HepG2 (cell line): ENCODE measurements around the gene SAMD14. TPM values are rescaled to one million over a fixed set of nuclear protein-coding genes. Genes with fewer than 3 reads are reported as not detected.

Experiments
- ATRX ChIP-seq: sonication (generic); formaldehyde crosslinking; IDR thresholded peaks from 2 replicates; pipeline ENCODE4 v1.4.0; 2020; ENCODE audit warnings: missing genetic modification reagents, borderline replicate concordance
- DNMT1 ChIP-seq: sonication (generic); formaldehyde crosslinking; IDR thresholded peaks from 2 replicates; pipeline ENCODE4 v1.5.1; 2020; ENCODE audit warnings: mild to moderate bottlenecking, missing genetic modification reagents
- EP300 ChIP-seq, 3 experiments: sonication (generic) in 1 of 3; formaldehyde crosslinking in 1 of 3; IDR thresholded peaks; 2 replicates each; pipeline versions ENCODE4 v1.5.1 to v1.6.1; 2011 to 2020; ENCODE audit warnings: low read depth in 2 of 3, low read length in 2 of 3, borderline replicate concordance in 1 of 3, improper control_type of control experiment in 1 of 3, mild to moderate bottlenecking in 1 of 3, missing genetic modification reagents in 1 of 3, moderate library complexity in 1 of 3
- GATAD1 ChIP-seq: IDR thresholded peaks from 2 replicates; pipeline ENCODE4 v1.6.1; 2016; ENCODE audit warnings: missing genetic modification reagents, missing compliant biosample characterization
- HNRNPUL1 ChIP-seq: fragments of 200-400 bp; formaldehyde crosslinking; IDR thresholded peaks from 2 replicates; pipeline ENCODE4 v1.6.1; 2017; ENCODE audit warnings: low read depth, mild to moderate bottlenecking, low read length, moderate library complexity
- IKZF4 ChIP-seq: sonication (generic); formaldehyde crosslinking; IDR thresholded peaks from 2 replicates; pipeline ENCODE4 v1.5.1; 2020; ENCODE audit warnings: borderline replicate concordance, mild to moderate bottlenecking, low read depth, missing genetic modification reagents; ENCODE audit errors: not compliant biosample characterization
- JUN ChIP-seq: sonication (generic); formaldehyde crosslinking; IDR thresholded peaks from 2 replicates; pipeline ENCODE4 v1.4.0; 2020; ENCODE audit warnings: mild to moderate bottlenecking, missing genetic modification reagents
- KLF13 ChIP-seq: sonication (generic); formaldehyde crosslinking; IDR thresholded peaks from 2 replicates; pipeline ENCODE4 v1.4.0; 2020; ENCODE audit warnings: mild to moderate bottlenecking, missing genetic modification reagents
- PHF20 ChIP-seq: sonication (generic); formaldehyde crosslinking; IDR thresholded peaks from 2 replicates; pipeline ENCODE4 v1.5.0; 2020; ENCODE audit warnings: mild to moderate bottlenecking, missing genetic modification reagents
- SP140L ChIP-seq: sonication (generic); formaldehyde crosslinking; IDR thresholded peaks from 2 replicates; pipeline ENCODE4 v1.4.0; 2020; ENCODE audit warnings: missing genetic modification reagents, borderline replicate concordance
- WIZ ChIP-seq: sonication (generic); formaldehyde crosslinking; IDR thresholded peaks from 2 replicates; pipeline ENCODE4 v1.5.1; 2020; ENCODE audit warnings: mild to moderate bottlenecking, missing genetic modification reagents
- ZFAT ChIP-seq: sonication (generic); formaldehyde crosslinking; conservative IDR thresholded peaks from 2 replicates; pipeline ENCODE4 v1.8.1; 2023; ENCODE audit warnings: missing genetic modification reagents, inconsistent platforms
- ZKSCAN1 ChIP-seq: fragments of 150-350 bp; IDR thresholded peaks from 2 replicates; pipeline ENCODE4 v1.6.1; 2014; ENCODE audit warnings: low read length
- ZNF343 ChIP-seq: sonication (generic); formaldehyde crosslinking; IDR thresholded peaks from 2 replicates; pipeline ENCODE4 v1.4.0; 2020; ENCODE audit warnings: mild to moderate bottlenecking, missing genetic modification reagents
- ZNF350 ChIP-seq: sonication (generic); formaldehyde crosslinking; IDR thresholded peaks from 2 replicates; pipeline ENCODE4 v1.4.0; 2020; ENCODE audit warnings: mild to moderate bottlenecking, low read depth, missing genetic modification reagents, borderline replicate concordance
- ZNF781 ChIP-seq: sonication (generic); formaldehyde crosslinking; IDR thresholded peaks from 2 replicates; pipeline ENCODE4 v1.5.1; 2020; ENCODE audit warnings: borderline replicate concordance, mild to moderate bottlenecking, missing genetic modification reagents; ENCODE audit errors: not compliant biosample characterization
- polyA plus RNA-seq, 8 experiments: library from polyadenylated mRNA; depleted of rRNA in 3 of 8; stranded (reverse) in 7 of 8; unstranded in 1 of 8; fragments of >200 nt; fragmentation: Illumina TruSeq in 4 of 8; extraction: Trizol in 4 of 8; gene quantifications; 2 replicates each; pipeline versions ENCODE4 v1.2.1 to v1.2.3, GENCODE V29; 2011 to 2016; ENCODE audit warnings: low read depth in 4 of 8, missing spikeins in 1 of 8, mixed read lengths in 1 of 8; ENCODE audit not compliant: insufficient read depth in 1 of 8
- total RNA-seq, 5 experiments: library from RNA; depleted of rRNA; stranded (reverse); fragments of >200 nt; fragmentation: Illumina TruSeq; extraction: Trizol; gene quantifications; 2 replicates each; pipeline ENCODE4 v1.2.3, GENCODE V29; 2016; ENCODE audit warnings: low read depth in 1 of 5
- TF ChIP-seq, protein P1 (sequence below): sonication (generic); formaldehyde crosslinking; IDR thresholded peaks from 2 replicates; pipeline ENCODE4 v1.4.0; 2020; ENCODE audit warnings: mild to moderate bottlenecking, low read depth, missing genetic modification reagents
- TF ChIP-seq, protein P2 (sequence below): sonication (generic); formaldehyde crosslinking; IDR thresholded peaks from 2 replicates; pipeline ENCODE4 v1.4.0; 2020; ENCODE audit warnings: mild to moderate bottlenecking, missing genetic modification reagents
- TF ChIP-seq, protein P3 (sequence below): sonication (generic); formaldehyde crosslinking; IDR thresholded peaks from 2 replicates; pipeline ENCODE4 v1.4.0; 2020; ENCODE audit warnings: missing genetic modification reagents
- TF ChIP-seq, protein P4 (sequence below): sonication (generic); formaldehyde crosslinking; conservative IDR thresholded peaks from 2 replicates; pipeline ENCODE4 v1.8.0; 2022; ENCODE audit warnings: missing genetic modification reagents

Gene SAMD14
- total and polyA plus RNA-seq, 2 of the 13 experiments (the other 11 are each of a cell fraction or from before 2014, with no cell fraction given), result 0.07 to 0.22 TPM

DNA sequence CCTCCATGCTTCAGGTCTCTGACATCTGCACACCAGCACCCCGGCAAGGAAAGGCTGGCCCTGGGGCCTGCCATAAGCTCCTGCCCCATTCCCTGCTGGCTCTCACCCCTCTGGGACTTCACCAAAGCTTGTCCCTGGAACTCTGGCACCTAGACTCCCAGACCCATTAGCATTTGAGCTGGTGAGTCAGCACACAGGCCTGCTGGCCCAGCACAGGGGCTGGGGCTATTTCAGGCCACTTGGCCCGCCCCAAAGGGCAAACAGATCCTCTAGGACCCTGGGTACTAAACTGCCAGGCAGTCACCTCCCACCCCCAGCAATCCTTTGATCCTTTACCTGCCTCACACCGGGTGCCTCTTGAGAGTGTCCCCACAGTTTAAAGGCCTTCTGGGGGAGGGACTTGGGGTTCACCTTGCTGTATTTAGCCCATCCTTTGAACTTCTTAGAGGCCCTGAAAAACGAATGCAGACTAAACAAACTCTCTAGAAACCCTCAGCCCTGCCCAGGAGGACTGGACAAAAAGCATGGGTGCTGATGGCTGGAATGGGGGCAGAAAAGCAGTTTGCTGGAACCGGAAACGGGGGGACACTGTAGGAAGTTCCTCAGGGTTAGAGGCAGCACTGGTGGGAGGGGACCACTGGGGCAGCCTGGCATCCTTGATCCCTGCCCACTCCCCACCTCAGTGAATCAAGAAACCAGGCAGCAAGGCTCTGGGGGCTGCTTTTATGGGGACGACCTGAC, 3.2 kb upstream of the SAMD14 start (continued):
- TF ChIP-seq IKZF4 (CRISPR knock-in tag), result no peak
- TF ChIP-seq GATAD1 (CRISPR knock-in tag), result no peak
- TF ChIP-seq HNRNPUL1, result no peak
- TF ChIP-seq ZFAT (CRISPR knock-in tag), result no peak
- no peak for TF ChIP-seq KLF13
- TF ChIP-seq, protein P1, sequence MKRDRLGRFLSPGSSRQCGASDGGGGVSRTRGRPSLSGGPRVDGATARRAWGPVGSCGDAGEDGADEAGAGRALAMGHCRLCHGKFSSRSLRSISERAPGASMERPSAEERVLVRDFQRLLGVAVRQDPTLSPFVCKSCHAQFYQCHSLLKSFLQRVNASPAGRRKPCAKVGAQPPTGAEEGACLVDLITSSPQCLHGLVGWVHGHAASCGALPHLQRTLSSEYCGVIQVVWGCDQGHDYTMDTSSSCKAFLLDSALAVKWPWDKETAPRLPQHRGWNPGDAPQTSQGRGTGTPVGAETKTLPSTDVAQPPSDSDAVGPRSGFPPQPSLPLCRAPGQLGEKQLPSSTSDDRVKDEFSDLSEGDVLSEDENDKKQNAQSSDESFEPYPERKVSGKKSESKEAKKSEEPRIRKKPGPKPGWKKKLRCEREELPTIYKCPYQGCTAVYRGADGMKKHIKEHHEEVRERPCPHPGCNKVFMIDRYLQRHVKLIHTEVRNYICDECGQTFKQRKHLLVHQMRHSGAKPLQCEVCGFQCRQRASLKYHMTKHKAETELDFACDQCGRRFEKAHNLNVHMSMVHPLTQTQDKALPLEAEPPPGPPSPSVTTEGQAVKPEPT (CRISPR knock-in tag), result no peak
- peak; percentile 38; the same call in 1 of the 2 replicates for TF ChIP-seq JUN (CRISPR knock-in tag)
- TF ChIP-seq, protein P2, sequence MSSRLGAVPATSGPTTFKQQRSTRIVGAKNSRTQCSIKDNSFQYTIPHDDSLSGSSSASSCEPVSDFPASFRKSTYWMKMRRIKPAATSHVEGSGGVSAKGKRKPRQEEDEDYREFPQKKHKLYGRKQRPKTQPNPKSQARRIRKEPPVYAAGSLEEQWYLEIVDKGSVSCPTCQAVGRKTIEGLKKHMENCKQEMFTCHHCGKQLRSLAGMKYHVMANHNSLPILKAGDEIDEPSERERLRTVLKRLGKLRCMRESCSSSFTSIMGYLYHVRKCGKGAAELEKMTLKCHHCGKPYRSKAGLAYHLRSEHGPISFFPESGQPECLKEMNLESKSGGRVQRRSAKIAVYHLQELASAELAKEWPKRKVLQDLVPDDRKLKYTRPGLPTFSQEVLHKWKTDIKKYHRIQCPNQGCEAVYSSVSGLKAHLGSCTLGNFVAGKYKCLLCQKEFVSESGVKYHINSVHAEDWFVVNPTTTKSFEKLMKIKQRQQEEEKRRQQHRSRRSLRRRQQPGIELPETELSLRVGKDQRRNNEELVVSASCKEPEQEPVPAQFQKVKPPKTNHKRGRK (CRISPR knock-in tag), result no peak
- no peak for TF ChIP-seq WIZ (CRISPR knock-in tag)
- no peak for TF ChIP-seq ATRX (CRISPR knock-in tag)
- TF ChIP-seq, protein P3, sequence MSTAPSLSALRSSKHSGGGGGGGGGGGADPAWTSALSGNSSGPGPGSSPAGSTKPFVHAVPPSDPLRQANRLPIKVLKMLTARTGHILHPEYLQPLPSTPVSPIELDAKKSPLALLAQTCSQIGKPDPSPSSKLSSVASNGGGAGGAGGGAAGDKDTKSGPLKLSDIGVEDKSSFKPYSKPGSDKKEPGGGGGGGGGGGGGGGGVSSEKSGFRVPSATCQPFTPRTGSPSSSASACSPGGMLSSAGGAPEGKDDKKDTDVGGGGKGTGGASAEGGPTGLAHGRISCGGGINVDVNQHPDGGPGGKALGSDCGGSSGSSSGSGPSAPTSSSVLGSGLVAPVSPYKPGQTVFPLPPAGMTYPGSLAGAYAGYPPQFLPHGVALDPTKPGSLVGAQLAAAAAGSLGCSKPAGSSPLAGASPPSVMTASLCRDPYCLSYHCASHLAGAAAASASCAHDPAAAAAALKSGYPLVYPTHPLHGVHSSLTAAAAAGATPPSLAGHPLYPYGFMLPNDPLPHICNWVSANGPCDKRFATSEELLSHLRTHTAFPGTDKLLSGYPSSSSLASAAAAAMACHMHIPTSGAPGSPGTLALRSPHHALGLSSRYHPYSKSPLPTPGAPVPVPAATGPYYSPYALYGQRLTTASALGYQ (CRISPR knock-in tag), result peak; percentile 57; the same call in 1 of the 2 replicates
- TF ChIP-seq, protein P4, sequence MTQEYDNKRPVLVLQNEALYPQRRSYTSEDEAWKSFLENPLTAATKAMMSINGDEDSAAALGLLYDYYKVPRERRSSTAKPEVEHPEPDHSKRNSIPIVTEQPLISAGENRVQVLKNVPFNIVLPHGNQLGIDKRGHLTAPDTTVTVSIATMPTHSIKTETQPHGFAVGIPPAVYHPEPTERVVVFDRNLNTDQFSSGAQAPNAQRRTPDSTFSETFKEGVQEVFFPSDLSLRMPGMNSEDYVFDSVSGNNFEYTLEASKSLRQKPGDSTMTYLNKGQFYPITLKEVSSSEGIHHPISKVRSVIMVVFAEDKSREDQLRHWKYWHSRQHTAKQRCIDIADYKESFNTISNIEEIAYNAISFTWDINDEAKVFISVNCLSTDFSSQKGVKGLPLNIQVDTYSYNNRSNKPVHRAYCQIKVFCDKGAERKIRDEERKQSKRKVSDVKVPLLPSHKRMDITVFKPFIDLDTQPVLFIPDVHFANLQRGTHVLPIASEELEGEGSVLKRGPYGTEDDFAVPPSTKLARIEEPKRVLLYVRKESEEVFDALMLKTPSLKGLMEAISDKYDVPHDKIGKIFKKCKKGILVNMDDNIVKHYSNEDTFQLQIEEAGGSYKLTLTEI (CRISPR knock-in tag), result no peak
- no peak for TF ChIP-seq PHF20 (CRISPR knock-in tag)
- TF ChIP-seq SP140L (CRISPR knock-in tag), result no peak
- TF ChIP-seq ZNF343 (CRISPR knock-in tag), result no peak
- TF ChIP-seq ZKSCAN1, result no peak
- TF ChIP-seq DNMT1 (CRISPR knock-in tag), result no peak
- TF ChIP-seq EP300 (IDR thresholded peaks at IDR 0.05; ENCODE audit: low read depth in 2 of 2, low read length in 2 of 2), result peak; percentile 67; a peak in 2 of 4 replicates
- TF ChIP-seq EP300 (CRISPR knock-in tag; IDR thresholded peaks at IDR 0.05; ENCODE audit: borderline replicate concordance), result 0 out of 2 replicates have a peak, but pooled peaks have one; percentile 15
- TF ChIP-seq ZNF781 (CRISPR knock-in tag), result no peak
- no peak for TF ChIP-seq ZNF350 (CRISPR knock-in tag)
